22Rv1 (cell line): Measurements from ENCODE around the gene EIF2S1.
"Not testable (repeated sequence)": the region's sequence is repeated elsewhere in the genome, so short reads cannot be mapped to it uniquely, and the experiment has no call there.

ENCODE experiments used
- H3K27ac ChIP-seq: fragments of 450-650 bp; 2 replicates; pipeline ENCODE4 v1.5.1; 2017
- ZFX ChIP-seq: fragments of 450-650 bp; IDR thresholded peaks from 2 replicates; pipeline ENCODE4 v1.6.1; 2017; ENCODE audit warnings: antibody characterized with exemption, borderline replicate concordance
- TF ChIP-seq, protein P1 (sequence below): fragments of 450-650 bp; IDR thresholded peaks from 2 replicates; pipeline ENCODE4 v1.5.1; 2017; ENCODE audit warnings: mild to moderate bottlenecking

The EIF2S1 gene

DNA sequence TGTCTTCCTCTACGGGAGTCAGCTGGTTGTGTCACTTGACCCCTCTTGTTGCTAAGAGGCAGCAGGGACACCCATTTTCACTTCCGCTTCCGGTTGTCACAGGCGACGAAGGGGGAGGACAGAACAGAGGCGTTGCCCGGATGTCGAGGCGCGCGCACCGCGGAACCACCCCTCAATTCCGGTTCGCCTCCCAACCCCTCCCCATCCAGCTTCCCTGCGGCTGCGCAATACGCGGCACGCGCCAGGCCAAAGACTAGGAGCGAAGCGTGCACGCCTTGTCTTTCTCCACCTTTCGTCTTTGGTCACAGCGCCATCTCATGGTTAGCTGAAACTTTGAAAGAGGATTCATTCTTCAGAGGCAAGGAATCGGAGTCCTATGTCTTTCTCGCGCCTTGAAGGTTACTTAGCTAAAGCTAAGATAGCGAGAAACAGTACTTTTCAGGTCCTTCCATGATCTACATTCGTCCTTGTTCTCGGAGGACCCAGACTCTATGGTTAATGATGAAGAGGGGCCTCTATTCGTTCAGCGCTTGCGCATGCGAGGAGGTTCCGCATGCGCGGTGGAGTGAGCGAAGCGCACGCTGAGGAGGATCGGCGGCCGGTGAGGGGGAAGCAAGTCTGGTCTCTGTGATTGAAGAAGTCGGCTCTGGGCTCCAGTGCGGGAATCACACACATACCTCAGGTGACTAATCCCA lies at the start of gene EIF2S1, which contains the start of gene ATP6V1D:
Gene EIF2S1 (plus strand): TSS at position 554 of the 695 bp plus-strand sequence. CDS start 4,440 bp downstream, outside the sequence.
Gene ATP6V1D (minus strand): TSS at position 30 of the 695 bp plus-strand sequence. CDS start 106 bp downstream, outside the sequence.
- TF ChIP-seq, protein P1, sequence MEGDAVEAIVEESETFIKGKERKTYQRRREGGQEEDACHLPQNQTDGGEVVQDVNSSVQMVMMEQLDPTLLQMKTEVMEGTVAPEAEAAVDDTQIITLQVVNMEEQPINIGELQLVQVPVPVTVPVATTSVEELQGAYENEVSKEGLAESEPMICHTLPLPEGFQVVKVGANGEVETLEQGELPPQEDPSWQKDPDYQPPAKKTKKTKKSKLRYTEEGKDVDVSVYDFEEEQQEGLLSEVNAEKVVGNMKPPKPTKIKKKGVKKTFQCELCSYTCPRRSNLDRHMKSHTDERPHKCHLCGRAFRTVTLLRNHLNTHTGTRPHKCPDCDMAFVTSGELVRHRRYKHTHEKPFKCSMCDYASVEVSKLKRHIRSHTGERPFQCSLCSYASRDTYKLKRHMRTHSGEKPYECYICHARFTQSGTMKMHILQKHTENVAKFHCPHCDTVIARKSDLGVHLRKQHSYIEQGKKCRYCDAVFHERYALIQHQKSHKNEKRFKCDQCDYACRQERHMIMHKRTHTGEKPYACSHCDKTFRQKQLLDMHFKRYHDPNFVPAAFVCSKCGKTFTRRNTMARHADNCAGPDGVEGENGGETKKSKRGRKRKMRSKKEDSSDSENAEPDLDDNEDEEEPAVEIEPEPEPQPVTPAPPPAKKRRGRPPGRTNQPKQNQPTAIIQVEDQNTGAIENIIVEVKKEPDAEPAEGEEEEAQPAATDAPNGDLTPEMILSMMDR: peak; percentile 95
- no peak for TF ChIP-seq ZFX
- H3K27ac ChIP-seq: peak within 1 kb of the TSS; percentile 86

DNA sequence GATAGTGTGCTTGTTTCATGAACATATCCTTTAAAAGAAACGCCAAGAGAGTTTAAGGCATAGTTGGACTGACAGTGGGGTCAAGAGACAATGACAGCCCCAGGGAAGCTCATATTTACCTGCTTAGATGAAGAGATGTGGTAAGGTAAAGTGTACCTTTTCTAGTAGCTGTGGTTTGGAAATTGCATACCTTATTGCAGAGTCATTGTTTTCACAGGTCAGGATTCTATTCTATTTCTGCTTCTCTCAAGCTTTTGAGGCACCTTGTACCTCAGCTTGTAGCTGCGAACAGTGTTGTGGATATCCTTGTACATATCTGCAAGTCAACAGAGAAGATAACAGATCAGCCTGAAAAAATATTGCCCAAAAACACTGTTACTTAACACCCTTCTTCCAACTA lies 48.3 kb upstream of the EIF2S1 start:
- TF ChIP-seq, protein P1: no peak
- no peak for TF ChIP-seq ZFX
- no peak overlapping the region for H3K27ac ChIP-seq

- H3K27ac ChIP-seq: no peak overlapping the region
- no peak for TF ChIP-seq ZFX
- TF ChIP-seq, protein P1: no peak
Observed at GRCh38 chr14:67313153-67313552, 47.0 kb upstream of the EIF2S1 start.

GRCh38 chr14:67317822-67318221 lies 42.3 kb upstream of the EIF2S1 start:
- no peak overlapping the region for H3K27ac ChIP-seq
- TF ChIP-seq, protein P1: no peak
- TF ChIP-seq ZFX: no peak

DNA sequence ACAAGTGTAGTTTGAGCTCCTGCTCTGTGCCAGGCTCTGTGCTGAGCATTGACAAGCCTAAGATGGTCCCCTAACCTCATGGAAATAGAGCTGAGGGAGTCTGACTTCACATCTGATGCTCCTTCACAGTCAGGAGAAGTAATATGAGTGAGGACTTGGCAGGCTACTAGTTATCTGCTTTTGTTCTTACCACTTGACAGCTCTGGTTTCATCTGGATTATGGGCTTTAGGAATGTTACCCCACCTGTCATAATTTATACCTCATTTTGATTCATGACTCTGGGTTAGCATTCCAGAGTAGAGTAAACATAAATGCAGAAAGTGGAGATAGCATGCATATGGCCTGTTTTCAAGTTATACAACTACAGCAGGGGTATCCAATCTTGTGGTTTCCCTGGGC lies 41.0 kb upstream of the EIF2S1 start:
- no peak for TF ChIP-seq ZFX
- TF ChIP-seq, protein P1: no peak
- no peak overlapping the region for H3K27ac ChIP-seq

DNA sequence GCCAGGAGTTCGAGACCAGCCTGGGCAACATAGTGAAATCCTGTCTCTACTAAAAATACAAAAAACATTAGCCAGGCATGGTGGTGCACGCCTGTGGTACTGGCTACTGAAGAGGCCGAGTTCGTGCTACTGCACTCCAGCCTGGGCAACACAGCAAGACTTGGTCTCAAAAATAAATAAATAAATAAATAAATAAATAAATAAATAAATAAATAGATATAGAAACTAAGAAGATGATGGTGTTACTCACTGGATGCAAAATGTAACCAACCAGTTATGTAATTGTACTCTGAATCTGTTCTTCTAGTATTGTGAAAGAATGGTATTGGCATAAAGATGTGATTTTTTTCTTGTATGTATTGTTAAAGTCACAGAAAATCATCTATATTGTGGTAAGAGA lies 30.5 kb upstream of the EIF2S1 start:
- H3K27ac ChIP-seq: not testable (repeated sequence)

GRCh38 chr14:67331368-67332125 lies 28.6 kb upstream of the EIF2S1 start:
- H3K27ac ChIP-seq: no peak overlapping the region

More at GRCh38 chr14:67331368-67332125, 28.6 kb upstream of the EIF2S1 start:
- TF ChIP-seq, protein P1: no peak
- TF ChIP-seq ZFX: no peak
